Glutamatergic neuron (in vitro differentiated cells): Measurements from ENCODE around the gene GIN1. TPM values are rescaled to one million over a fixed set of nuclear protein-coding genes. Genes with fewer than 3 reads are reported as not detected.

Experiments used
- DNase-seq: peaks from one replicate; pipeline ENCODE4 v3.0.0; 2022
- H3K27ac Mint-ChIP-seq: one replicate; pipeline ENCODE4 v1.8.0; 2020; ENCODE audit warnings: mild to moderate bottlenecking, mixed read lengths, inconsistent platforms; ENCODE audit not compliant: unreplicated experiment
- H3K27me3 Mint-ChIP-seq: one replicate; pipeline ENCODE4 v1.8.0; 2020; ENCODE audit warnings: mild to moderate bottlenecking, moderate library complexity, mixed read lengths, inconsistent platforms; ENCODE audit not compliant: unreplicated experiment
- H3K36me3 Mint-ChIP-seq: one replicate; pipeline ENCODE4 v1.8.0; 2020; ENCODE audit warnings: mild to moderate bottlenecking, mixed read lengths, inconsistent platforms; ENCODE audit not compliant: unreplicated experiment
- H3K4me1 Mint-ChIP-seq: one replicate; pipeline ENCODE4 v1.8.0; 2020; ENCODE audit warnings: mild to moderate bottlenecking, low read depth, mixed read lengths, inconsistent platforms; ENCODE audit not compliant: unreplicated experiment
- H3K4me3 Mint-ChIP-seq: one replicate; pipeline ENCODE4 v1.8.0; 2020; ENCODE audit warnings: mild to moderate bottlenecking, mixed read lengths, inconsistent platforms; ENCODE audit not compliant: unreplicated experiment
- H3K9me3 Mint-ChIP-seq: one replicate; pipeline ENCODE4 v1.8.0; 2020; ENCODE audit warnings: mild to moderate bottlenecking, moderate library complexity, mixed read lengths, inconsistent platforms; ENCODE audit not compliant: unreplicated experiment
- total RNA-seq: library from RNA; stranded (reverse); fragmentation: NEBNext Ultra II Directional; extraction: Animal tissue kit (Norgen Biotek cat#: 25700); gene quantifications from one replicate; pipeline ENCODE4 v1.2.1, GENCODE V29; 2021; ENCODE audit not compliant: unreplicated experiment
- TF ChIP-seq, protein P1 (sequence below): fragments of 200-600 bp; sonication (generic); IDR thresholded peaks from one replicate; pipeline ENCODE4 v1.5.0; 2021; ENCODE audit not compliant: partially characterized antibody, unreplicated experiment

Gene GIN1
- total RNA-seq, 1 donor from 2014 or later, result 9.6 TPM

DNA sequence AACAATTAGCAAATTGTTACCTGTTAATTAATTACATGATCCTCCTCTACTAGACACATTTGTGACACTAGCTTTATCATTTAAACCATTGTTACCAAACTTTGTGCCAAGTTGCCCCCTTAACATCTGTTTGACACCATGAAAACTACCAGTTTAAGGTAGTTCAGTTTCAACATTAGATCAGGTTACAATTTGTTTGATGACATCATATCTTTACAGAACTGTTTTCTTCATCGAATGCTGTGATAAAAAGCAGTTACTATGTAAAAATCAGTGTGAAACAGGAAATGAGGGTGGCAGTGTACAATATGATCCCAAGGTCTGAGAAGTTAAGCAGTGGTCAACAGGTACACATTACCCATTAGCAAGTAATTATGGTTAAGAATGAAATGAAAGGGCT, 17.7 kb downstream of the GIN1 start:
- no peak for DNase-seq
- Mint-ChIP-seq H3K9me3 (no peaks in the 10 kb centered on the region), H3K27me3 (no peaks in the 10 kb centered on the region), H3K4me3 (no peak overlapping the region), H3K4me1 (no peaks in the 10 kb centered on the region), H3K36me3 (no peaks in the 10 kb centered on the region), H3K27ac (no peak overlapping the region)
- TF ChIP-seq, protein P1, sequence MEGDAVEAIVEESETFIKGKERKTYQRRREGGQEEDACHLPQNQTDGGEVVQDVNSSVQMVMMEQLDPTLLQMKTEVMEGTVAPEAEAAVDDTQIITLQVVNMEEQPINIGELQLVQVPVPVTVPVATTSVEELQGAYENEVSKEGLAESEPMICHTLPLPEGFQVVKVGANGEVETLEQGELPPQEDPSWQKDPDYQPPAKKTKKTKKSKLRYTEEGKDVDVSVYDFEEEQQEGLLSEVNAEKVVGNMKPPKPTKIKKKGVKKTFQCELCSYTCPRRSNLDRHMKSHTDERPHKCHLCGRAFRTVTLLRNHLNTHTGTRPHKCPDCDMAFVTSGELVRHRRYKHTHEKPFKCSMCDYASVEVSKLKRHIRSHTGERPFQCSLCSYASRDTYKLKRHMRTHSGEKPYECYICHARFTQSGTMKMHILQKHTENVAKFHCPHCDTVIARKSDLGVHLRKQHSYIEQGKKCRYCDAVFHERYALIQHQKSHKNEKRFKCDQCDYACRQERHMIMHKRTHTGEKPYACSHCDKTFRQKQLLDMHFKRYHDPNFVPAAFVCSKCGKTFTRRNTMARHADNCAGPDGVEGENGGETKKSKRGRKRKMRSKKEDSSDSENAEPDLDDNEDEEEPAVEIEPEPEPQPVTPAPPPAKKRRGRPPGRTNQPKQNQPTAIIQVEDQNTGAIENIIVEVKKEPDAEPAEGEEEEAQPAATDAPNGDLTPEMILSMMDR, result no peak

DNA sequence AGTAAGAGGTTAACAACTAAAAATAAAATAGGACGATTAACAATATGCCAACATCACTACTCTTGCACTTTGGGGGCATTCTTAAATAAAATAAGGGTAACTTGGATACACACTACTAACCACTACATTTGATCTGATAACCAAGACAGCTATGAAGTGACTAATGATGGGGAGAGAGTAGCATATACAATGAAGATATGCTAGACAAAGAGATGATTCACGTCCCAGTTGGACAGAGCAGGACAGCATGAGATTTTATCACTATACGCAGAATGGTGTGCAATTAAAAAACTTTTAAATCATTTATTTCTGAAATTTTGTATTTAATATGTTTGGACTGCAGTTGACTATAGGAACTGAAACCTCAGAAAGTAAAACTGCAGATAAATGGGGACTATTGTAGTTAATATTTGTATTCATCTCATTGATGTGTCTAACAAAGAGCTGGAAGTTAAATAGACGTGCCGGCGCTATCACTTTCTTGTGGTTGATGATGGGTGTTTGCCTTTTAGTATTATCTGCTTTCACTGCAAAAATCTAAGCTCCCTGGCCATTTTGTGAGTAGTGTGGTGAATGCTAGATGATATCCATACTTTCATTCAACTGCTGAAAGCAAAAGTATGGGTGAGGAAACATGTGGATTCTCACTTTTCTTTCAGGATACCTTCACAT, 18.7 kb downstream of the GIN1 start:
- Mint-ChIP-seq H3K27ac (no peak overlapping the region), H3K27me3 (no peaks in the 10 kb centered on the region), H3K4me1 (no peaks in the 10 kb centered on the region), H3K9me3 (no peaks in the 10 kb centered on the region), H3K36me3 (no peaks in the 10 kb centered on the region), H3K4me3 (no peak overlapping the region)
- DNase-seq, result no peak
- TF ChIP-seq, protein P1, result no peak

DNA sequence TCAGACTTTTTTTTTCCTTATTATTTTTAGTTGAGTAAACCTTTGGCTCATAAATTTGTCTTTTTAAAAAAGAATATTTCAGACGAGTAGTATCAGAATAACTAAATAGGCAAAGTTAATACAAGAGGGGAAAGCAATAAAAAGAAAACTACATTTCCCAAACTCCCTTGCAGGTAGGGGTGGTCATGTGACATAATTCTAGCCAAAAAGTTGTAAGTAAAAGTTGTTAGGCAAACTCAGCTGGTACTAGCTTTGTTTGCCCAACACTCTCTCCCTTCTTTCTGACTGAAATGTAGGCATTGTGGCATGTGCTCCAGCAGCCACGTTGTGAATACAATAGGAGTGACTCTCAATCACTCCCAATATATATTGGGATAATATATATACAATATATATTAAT, 20.9 kb downstream of the GIN1 start:
- TF ChIP-seq, protein P1, result no peak
- H3K36me3 Mint-ChIP-seq, result no peaks in the 10 kb centered on the region

DNA sequence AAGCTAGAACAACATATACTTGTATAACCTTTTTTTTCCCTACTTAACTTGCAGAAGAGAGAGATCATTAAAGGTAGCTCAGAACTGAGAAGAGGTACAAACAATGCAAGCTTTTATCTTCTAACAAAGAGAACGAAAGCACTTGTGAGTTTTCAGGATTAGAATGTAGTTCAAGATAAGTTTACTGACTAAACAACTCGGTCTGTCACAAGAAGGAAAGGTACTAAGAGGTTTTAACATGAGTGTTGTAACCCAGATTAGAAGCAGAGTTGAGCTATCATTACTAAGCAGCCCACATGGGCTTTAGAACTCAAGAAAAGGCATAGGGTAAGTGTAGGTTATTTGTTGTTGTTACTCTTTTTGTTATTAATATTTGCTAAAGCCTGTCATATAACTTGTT, 25.2 kb downstream of the GIN1 start:
- DNase-seq, result no peak
- Mint-ChIP-seq H3K27me3 (no peaks in the 10 kb centered on the region), H3K36me3 (no peaks in the 10 kb centered on the region), H3K4me3 (no peak overlapping the region), H3K4me1 (no peaks in the 10 kb centered on the region), H3K9me3 (no peaks in the 10 kb centered on the region), H3K27ac (no peak overlapping the region)
- TF ChIP-seq, protein P1, result no peak

More for the DNA sequence above, 20.9 kb downstream of the GIN1 start:
- Mint-ChIP-seq H3K27me3 (no peaks in the 10 kb centered on the region), H3K4me3 (no peak overlapping the region), H3K27ac (no peak overlapping the region), H3K4me1 (no peaks in the 10 kb centered on the region), H3K9me3 (no peaks in the 10 kb centered on the region)
- DNase-seq, result no peak

DNA sequence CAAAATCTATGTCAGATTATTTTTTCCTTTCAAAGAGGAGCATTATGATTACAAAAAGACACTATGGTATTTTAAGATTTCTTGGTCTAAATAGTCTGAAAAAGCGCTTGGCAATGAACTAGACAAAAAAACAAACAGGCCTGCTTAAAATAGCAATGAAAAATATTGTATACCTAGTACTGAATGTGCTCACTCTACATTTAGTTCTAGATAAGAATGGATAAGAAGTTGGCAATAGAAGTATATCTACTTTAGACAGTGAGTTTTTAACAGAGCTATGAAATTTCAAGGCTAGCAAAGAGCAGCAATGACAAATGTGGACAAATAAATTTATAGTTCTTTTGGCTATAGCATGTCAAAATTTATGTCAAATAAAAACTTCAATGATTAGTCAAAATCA, 26.2 kb downstream of the GIN1 start:
- Mint-ChIP-seq H3K27me3 (no peaks in the 10 kb centered on the region), H3K36me3 (no peaks in the 10 kb centered on the region), H3K4me3 (no peak overlapping the region), H3K27ac (no peak overlapping the region), H3K4me1 (no peaks in the 10 kb centered on the region), H3K9me3 (no peaks in the 10 kb centered on the region)
- TF ChIP-seq, protein P1, result no peak
- no peak for DNase-seq
